HEK293T (cell line): ENCODE results near the gene ANKRD33B.

Source experiments
- CTCF ChIA-PET: fragments of 350-600 bp; formaldehyde crosslinking; extraction: SDS; loops from one replicate; lab custom pipeline; 2021; ENCODE audit warnings: antibody characterized with exemption, inconsistent platforms; lab: Yijun Ruan, JAX
- POLR2A ChIA-PET: fragments of 350-600 bp; formaldehyde crosslinking; extraction: SDS; loops from one replicate; lab custom pipeline; 2020; ENCODE audit warnings: antibody characterized with exemption, inconsistent platforms; lab: Yijun Ruan, JAX
- DNase-seq: peaks from one replicate; pipeline ENCODE4 v3.0.0; 2012; ENCODE audit warnings: mixed read lengths; ENCODE audit errors: extremely low spot score
- ARNT ChIP-seq: fragments of 450-650 bp; IDR thresholded peaks from 2 replicates; pipeline ENCODE4 v1.6.1; 2017; ENCODE audit warnings: mild to moderate bottlenecking
- BHLHE40 ChIP-seq: fragments of 450-650 bp; IDR thresholded peaks from 2 replicates; pipeline ENCODE4 v1.6.1; 2016; ENCODE audit warnings: mild to moderate bottlenecking, moderate library complexity, borderline replicate concordance
- CTBP1 ChIP-seq: fragments of 450-650 bp; IDR thresholded peaks from 2 replicates; pipeline ENCODE4 v1.6.1; 2016; ENCODE audit warnings: borderline replicate concordance
- ELF4 ChIP-seq: fragments of 450-650 bp; IDR thresholded peaks from 2 replicates; pipeline ENCODE4 v1.6.1; 2017; ENCODE audit warnings: antibody characterized with exemption
- FOXA1 ChIP-seq: fragments of 450-650 bp; IDR thresholded peaks from 2 replicates; pipeline ENCODE4 v1.6.1; 2016; ENCODE audit warnings: mild to moderate bottlenecking
- FOXK2 ChIP-seq: fragments of 450-650 bp; IDR thresholded peaks from 2 replicates; pipeline ENCODE4 v1.6.1; 2016; ENCODE audit warnings: mild to moderate bottlenecking
- FOXM1 ChIP-seq: fragments of 450-650 bp; IDR thresholded peaks from 2 replicates; pipeline ENCODE4 v1.6.1; 2017; ENCODE audit warnings: mild to moderate bottlenecking, borderline replicate concordance
- HDGF ChIP-seq: fragments of 450-650 bp; IDR thresholded peaks from 2 replicates; pipeline ENCODE4 v1.6.1; 2017; ENCODE audit warnings: antibody characterized with exemption, borderline replicate concordance
- L3MBTL2 ChIP-seq: fragments of 450-650 bp; conservative IDR thresholded peaks from 2 replicates; pipeline ENCODE4 v1.6.1; 2016; ENCODE audit warnings: mild to moderate bottlenecking
- LEF1 ChIP-seq: fragments of 450-650 bp; IDR thresholded peaks from 2 replicates; pipeline ENCODE4 v1.6.1; 2017; ENCODE audit warnings: mild to moderate bottlenecking, borderline replicate concordance
- NFRKB ChIP-seq: fragments of 450-650 bp; IDR thresholded peaks from 2 replicates; pipeline ENCODE4 v1.6.1; 2016; ENCODE audit warnings: mild to moderate bottlenecking, moderate library complexity
- SP1 ChIP-seq: fragments of 450-650 bp; IDR thresholded peaks from 2 replicates; pipeline ENCODE4 v1.6.1; 2017
- SUZ12 ChIP-seq: fragments of 450-650 bp; IDR thresholded peaks from 2 replicates; pipeline ENCODE4 v1.6.1; 2016; ENCODE audit warnings: mild to moderate bottlenecking
- TARDBP ChIP-seq: fragments of 450-650 bp; IDR thresholded peaks from 2 replicates; pipeline ENCODE4 v1.6.1; 2016
- ZNF384 ChIP-seq: fragments of 450-650 bp; IDR thresholded peaks from 2 replicates; pipeline ENCODE4 v1.6.1; 2016
- TF ChIP-seq, protein P1 (sequence below): fragments of 450-650 bp; IDR thresholded peaks from 2 replicates; pipeline ENCODE4 v1.6.1; 2016

ANKRD33B gene

DNA sequence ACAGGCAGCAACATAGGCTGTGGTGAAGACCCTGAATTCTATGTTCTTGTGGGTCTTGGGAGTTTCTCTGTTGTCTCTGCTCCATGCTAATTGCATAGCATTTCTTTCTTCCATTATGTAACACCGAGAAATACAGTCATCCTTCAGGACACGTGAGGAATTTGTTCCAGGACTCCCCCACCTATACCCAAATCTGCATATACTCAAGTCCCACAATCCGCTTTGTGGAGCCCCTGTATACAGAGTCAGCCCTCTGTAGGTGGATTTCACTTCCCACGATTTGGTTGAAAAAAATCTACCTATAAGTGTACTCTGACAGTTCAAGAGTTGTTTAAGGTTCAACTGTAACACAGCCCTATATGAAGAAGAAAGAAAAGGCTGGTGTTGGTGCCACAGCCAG is 22.1 kb downstream of the ANKRD33B start:
- CTCF ChIA-PET: no interaction called here
- POLR2A ChIA-PET: no interaction called here
- no peak for DNase-seq

DNA sequence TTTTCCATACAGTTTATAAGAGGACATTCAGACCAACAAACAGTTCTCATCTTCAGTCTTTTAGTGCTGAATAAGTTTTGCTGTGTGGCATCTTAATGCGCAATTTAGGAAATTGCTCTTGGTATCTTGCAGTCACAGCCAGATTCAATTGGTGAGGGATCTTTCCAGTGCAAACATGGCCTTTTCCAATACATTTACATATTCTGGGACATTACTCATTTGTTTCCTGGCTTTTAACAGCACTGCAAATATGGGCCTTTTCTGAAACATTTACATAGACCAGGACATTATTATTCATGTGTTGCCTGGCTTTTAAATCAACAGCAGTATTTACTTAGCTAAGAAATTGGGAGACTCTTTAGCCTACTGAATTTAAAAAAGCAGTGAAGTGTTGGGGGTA is 22.7 kb downstream of the ANKRD33B start:
- ChIA-PET CTCF (no interaction called here), POLR2A (no interaction called here)
- TF ChIP-seq, protein P1, sequence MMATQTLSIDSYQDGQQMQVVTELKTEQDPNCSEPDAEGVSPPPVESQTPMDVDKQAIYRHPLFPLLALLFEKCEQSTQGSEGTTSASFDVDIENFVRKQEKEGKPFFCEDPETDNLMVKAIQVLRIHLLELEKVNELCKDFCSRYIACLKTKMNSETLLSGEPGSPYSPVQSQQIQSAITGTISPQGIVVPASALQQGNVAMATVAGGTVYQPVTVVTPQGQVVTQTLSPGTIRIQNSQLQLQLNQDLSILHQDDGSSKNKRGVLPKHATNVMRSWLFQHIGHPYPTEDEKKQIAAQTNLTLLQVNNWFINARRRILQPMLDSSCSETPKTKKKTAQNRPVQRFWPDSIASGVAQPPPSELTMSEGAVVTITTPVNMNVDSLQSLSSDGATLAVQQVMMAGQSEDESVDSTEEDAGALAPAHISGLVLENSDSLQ: no peak
- TF ChIP-seq ARNT (no peak), ZNF384 (no peak), SP1 (no peak), CTBP1 (no peak), FOXA1 (no peak), SUZ12 (no peak), BHLHE40 (no peak), LEF1 (no peak), ELF4 (no peak), HDGF (no peak), TARDBP (no peak), NFRKB (no peak), L3MBTL2 (no peak), FOXM1 (no peak), FOXK2 (no peak)
- DNase-seq: no peak

More for the DNA sequence above, 22.1 kb downstream of the ANKRD33B start:
- TF ChIP-seq FOXK2 (no peak), FOXM1 (no peak), ELF4 (no peak), CTBP1 (no peak), SUZ12 (no peak), SP1 (no peak), HDGF (no peak)
- TF ChIP-seq, protein P1: no peak

DNA sequence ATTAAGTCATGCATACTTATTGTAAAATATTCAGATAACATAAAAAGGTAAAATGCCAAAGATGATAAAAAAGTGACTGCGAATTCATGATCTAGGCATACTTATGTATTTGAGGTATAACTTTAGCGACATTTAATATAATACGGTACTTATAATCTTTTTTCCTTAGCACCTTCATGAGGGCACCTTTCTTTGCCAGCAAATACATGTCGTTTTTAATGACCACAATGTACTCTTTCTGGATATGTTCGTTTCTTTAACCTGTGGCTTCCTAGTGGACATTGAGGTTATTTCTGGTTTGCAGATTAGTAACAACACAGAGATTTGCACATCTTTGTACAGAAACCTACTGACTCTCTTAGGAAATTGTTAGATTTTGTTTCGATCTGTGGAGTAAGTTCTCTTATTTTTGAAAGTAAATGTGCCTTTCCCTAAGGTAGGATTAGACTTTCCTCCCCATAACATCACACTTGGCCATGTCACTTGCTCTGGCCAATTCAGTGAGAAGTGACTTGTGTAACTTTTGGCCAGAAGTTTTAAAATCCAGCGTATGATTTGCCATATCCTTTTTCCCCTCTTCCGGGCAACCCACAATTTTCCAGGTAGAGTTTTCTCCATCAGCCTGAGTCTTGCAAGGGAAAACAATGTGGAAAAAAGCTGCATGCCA is 24.4 kb downstream of the ANKRD33B start:
- CTCF ChIA-PET: interaction anchor here (1.0 kb wide), 1 partner anchor 39 kb away, joined by 6 read pairs; no protein-coding TSS in a partner anchor
- TF ChIP-seq LEF1 (no peak), BHLHE40 (no peak)
- POLR2A ChIA-PET: interaction anchor here (0.9 kb wide), 1 partner anchor 11 kb away, joined by 3 read pairs; no protein-coding TSS in a partner anchor
- no peak for DNase-seq

DNA sequence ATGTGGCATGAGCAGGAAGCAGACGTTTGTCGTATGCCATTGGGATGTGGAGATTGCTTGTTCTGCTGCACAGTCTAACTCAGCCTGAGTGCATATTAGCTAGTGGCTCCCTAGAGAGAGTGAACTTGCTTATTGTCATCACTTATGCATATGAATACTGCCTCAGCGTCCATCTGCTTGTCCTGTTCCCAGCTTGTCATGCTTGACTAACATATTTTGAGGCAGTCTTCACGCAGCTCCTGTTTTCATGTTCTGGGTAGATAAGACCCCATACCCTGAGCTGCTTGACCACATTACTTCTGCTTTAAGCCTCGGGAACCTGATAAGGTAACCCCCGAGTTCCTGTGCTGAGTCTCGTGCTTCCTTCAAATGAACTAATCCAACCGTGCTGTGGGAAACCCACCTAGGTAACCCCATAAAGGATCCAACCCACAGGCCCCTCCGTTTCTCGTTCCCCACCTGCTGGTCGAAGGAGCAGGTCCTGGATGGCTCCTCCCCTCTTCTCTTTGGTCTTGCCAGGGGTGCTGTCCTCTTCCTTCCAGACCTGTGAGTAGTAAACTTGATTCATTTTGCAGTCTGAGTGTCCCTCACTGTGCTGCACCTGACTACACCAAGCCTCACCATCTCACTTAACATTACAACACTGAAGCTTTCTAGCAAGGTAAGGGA is 25.0 kb downstream of the ANKRD33B start:
- ChIA-PET POLR2A (interaction anchor here (0.9 kb wide), 1 partner anchor 11 kb away, joined by 3 read pairs; no protein-coding TSS in a partner anchor), CTCF (interaction anchor here (1.0 kb wide), 1 partner anchor 39 kb away, joined by 6 read pairs; no protein-coding TSS in a partner anchor)
- TF ChIP-seq ZNF384: no peak
- TF ChIP-seq, protein P1: no peak
- no peak for TF ChIP-seq TARDBP
- TF ChIP-seq CTBP1: no peak
- TF ChIP-seq SUZ12: no peak
- no peak for TF ChIP-seq BHLHE40
- TF ChIP-seq SP1: no peak
- no peak for TF ChIP-seq FOXA1
- TF ChIP-seq HDGF: no peak
- no peak for DNase-seq

DNA sequence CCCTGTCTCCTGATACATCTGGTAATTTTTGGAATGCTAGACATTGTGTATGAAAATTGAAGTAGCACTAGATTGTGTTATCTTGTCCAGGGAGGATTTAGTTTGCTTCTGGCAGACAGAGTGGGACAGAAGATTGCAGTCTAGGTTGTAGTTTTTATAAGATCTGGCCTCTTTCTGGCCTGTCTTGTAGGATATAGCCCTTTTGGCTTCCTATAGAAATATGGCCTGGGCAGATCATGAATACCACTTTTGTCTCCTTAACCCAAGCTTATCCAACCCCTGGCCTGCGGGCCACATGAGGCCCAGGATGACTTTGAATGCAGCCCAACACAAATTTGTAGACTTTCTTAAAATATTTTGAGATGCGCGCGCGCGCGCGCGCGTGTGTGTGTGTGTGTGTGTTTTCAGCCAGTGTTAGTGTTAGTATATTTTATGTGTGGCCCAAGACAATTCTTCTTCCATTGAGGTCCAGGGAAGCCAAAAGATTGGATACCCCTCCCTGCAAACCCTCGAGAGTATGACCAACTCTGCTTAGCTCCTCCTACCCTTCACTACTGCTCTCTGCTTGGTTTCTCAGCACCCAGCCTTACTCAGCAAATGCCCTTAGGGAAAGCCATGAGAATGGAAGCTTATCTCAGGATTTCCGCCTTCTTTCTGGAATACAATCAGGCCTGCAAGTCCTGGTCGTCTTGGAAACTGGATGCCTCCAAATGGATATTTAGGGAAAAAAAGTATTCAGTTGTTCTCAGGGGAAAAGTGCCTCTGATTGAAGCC is 26.5 kb downstream of the ANKRD33B start:
- no peak for TF ChIP-seq BHLHE40
- DNase-seq: no peak
- CTCF ChIA-PET: interaction anchor here (0.9 to 1.0 kb wide), 2 partner anchors 37 to 95 kb away, joined by 3 to 7 read pairs; no protein-coding TSS in a partner anchor
- POLR2A ChIA-PET: no interaction called here

DNA sequence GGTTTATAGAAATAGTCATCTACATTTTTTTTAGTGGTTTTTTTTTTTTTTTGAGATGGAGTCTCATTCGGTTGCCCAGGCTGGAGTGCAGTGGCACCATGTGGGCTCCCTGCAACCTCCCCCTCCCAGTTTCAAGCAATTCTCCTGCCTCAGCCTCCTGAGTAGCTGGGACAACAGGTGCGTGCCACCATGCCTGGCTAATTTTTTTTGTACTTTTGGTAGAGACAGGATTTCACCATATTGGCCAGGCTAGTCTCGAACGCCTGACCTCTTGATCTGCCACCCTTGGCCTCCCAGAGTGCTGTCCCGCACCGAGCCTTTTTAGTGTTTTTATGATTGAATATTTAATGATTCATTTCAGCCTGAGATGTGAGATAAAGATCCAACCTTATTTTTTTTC is 27.3 kb downstream of the ANKRD33B start:
- CTCF ChIA-PET: interaction anchor here (0.9 kb wide), 1 partner anchor 96 kb away, joined by 3 read pairs; no protein-coding TSS in a partner anchor
- no peak for DNase-seq
- TF ChIP-seq NFRKB (no peak), CTBP1 (no peak), FOXA1 (no peak), ARNT (no peak), LEF1 (no peak), ELF4 (no peak), ZNF384 (no peak), FOXM1 (no peak), TARDBP (no peak), FOXK2 (no peak), L3MBTL2 (no peak), SP1 (no peak), BHLHE40 (no peak), SUZ12 (no peak), HDGF (no peak)
- TF ChIP-seq, protein P1: no peak
- POLR2A ChIA-PET: no interaction called here
